ENCODE data around the gene PLCG2.
"Not testable (repeated sequence)": the region's sequence is repeated elsewhere in the genome, so short reads cannot be mapped to it uniquely, and the experiment has no call there.

The PLCG2 gene

GRCh38 chr16:81967358-81967757 is 188.3 kb downstream of the PLCG2 start:
- Histone ChIP-seq H3K9ac (ENCODE audit: low read length) (no peak overlapping the region), H3K36me3 (replicated peaks; ENCODE audit: low read depth, low read length) (no peaks in the 10 kb centered on the region), H3K4me3 (ENCODE audit: low read length) (no peak overlapping the region), H2AFZ (ENCODE audit: low read depth, low read length) (no peak overlapping the region), H3K4me2 (ENCODE audit: low read length) (peak overlapping the region; percentile 17), H3K4me1 (ENCODE audit: low read length) (peaks cover 12% of the 10 kb centered on the region), H3K27ac (ENCODE audit: low read length) (no peak overlapping the region), H3K27me3 (ENCODE audit: low read depth, low read length) (no peaks in the 10 kb centered on the region), H4K20me1 (ENCODE audit: insufficient read depth, low read length) (no peaks in the 10 kb centered on the region), H3K9me3 (ENCODE audit: insufficient read depth, low read length) (no peaks in the 10 kb centered on the region), H3K79me2 (ENCODE audit: low read length) (no peaks in the 10 kb centered on the region)
- no peak for TF ChIP-seq CTCF (IDR thresholded peaks at IDR 0.05; ENCODE audit: low read depth, low read length)
- TF ChIP-seq EZH2phosphoT487 (IDR thresholded peaks at IDR 0.05; ENCODE audit: low read depth) = no peak

GRCh38 chr16:81971853-81972252 is 192.8 kb downstream of the PLCG2 start:
- Histone ChIP-seq H3K9ac (ENCODE audit: low read length) (no peak overlapping the region), H3K4me3 (ENCODE audit: low read length) (no peak overlapping the region), H3K9me3 (ENCODE audit: insufficient read depth, low read length) (no peaks in the 10 kb centered on the region), H3K4me2 (ENCODE audit: low read length) (no peak overlapping the region), H2AFZ (ENCODE audit: low read depth, low read length) (no peak overlapping the region), H3K79me2 (ENCODE audit: low read length) (no peaks in the 10 kb centered on the region), H3K27me3 (ENCODE audit: low read depth, low read length) (no peaks in the 10 kb centered on the region), H3K36me3 (replicated peaks; ENCODE audit: low read depth, low read length) (no peaks in the 10 kb centered on the region), H3K27ac (ENCODE audit: low read length) (no peak overlapping the region), H4K20me1 (ENCODE audit: insufficient read depth, low read length) (no peaks in the 10 kb centered on the region), H3K4me1 (ENCODE audit: low read length) (peaks cover 6% of the 10 kb centered on the region)
- TF ChIP-seq CTCF (IDR thresholded peaks at IDR 0.05; ENCODE audit: low read depth, low read length) = no peak
- TF ChIP-seq EZH2phosphoT487 (IDR thresholded peaks at IDR 0.05; ENCODE audit: low read depth) = no peak

- H3K4me2 ChIP-seq (ENCODE audit: low read length) = no peak overlapping the region
- H3K9ac ChIP-seq (ENCODE audit: low read length) = no peak overlapping the region
- no peaks in the 10 kb centered on the region for H3K27me3 ChIP-seq (ENCODE audit: low read depth, low read length)
- no peaks in the 10 kb centered on the region for H3K36me3 ChIP-seq (replicated peaks; ENCODE audit: low read depth, low read length)
- H3K79me2 ChIP-seq (ENCODE audit: low read length) = no peaks in the 10 kb centered on the region
- H2AFZ ChIP-seq (ENCODE audit: low read depth, low read length) = no peak overlapping the region
- TF ChIP-seq EZH2phosphoT487 (IDR thresholded peaks at IDR 0.05; ENCODE audit: low read depth) (no peak), CTCF (IDR thresholded peaks at IDR 0.05; ENCODE audit: low read depth, low read length) (no peak)
- no peak overlapping the region for H3K4me3 ChIP-seq (ENCODE audit: low read length)
- H3K9me3 ChIP-seq (ENCODE audit: insufficient read depth, low read length) = no peaks in the 10 kb centered on the region
- no peak overlapping the region for H3K27ac ChIP-seq (ENCODE audit: low read length)
- H3K4me1 ChIP-seq (ENCODE audit: low read length) = no peaks in the 10 kb centered on the region
- H4K20me1 ChIP-seq (ENCODE audit: insufficient read depth, low read length) = no peaks in the 10 kb centered on the region
Observed at GRCh38 chr16:81973737-81974136, 194.6 kb downstream of the PLCG2 start.

GRCh38 chr16:81975637-81976036 is 196.5 kb downstream of the PLCG2 start:
- TF ChIP-seq EZH2phosphoT487 (IDR thresholded peaks at IDR 0.05; ENCODE audit: low read depth) (no peak), CTCF (IDR thresholded peaks at IDR 0.05; ENCODE audit: low read depth, low read length) (no peak)
- Histone ChIP-seq H3K9me3 (ENCODE audit: insufficient read depth, low read length) (no peaks in the 10 kb centered on the region), H3K36me3 (replicated peaks; ENCODE audit: low read depth, low read length) (no peaks in the 10 kb centered on the region), H4K20me1 (ENCODE audit: insufficient read depth, low read length) (no peaks in the 10 kb centered on the region), H3K4me3 (ENCODE audit: low read length) (no peak overlapping the region), H3K4me2 (ENCODE audit: low read length) (no peak overlapping the region), H3K4me1 (ENCODE audit: low read length) (no peaks in the 10 kb centered on the region), H3K27me3 (ENCODE audit: low read depth, low read length) (no peaks in the 10 kb centered on the region), H3K9ac (ENCODE audit: low read length) (no peak overlapping the region), H3K27ac (ENCODE audit: low read length) (no peak overlapping the region), H3K79me2 (ENCODE audit: low read length) (no peaks in the 10 kb centered on the region), H2AFZ (ENCODE audit: low read depth, low read length) (no peak overlapping the region)

DNA sequence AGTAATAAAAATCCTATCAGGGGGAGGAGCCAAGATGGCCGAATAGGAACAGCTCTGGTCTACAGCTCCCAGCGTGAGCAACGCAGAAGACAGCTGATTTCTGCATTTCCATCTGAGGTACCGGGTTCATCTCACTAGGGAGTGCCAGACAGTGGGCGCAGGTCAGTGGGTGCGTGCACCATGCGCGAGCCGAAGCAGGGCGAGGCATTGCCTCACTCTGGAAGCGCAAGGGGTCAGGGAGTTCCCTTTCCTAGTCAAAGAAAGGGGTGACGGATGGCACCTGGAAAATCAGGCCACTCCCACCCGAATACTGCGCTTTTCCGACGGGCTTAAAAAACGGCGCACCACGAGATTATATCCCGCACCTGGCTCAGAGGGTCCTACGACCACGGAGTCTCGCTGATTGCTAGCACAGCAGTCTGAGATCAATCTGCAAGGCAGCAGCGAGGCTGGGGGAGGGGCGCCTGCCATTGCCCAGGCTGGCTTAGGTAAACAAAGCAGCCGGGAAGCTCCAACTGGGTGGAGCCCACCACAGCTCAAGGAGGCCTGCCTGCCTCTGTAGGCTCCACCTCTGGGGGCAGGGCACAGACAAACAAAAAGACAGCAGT is 198.3 kb downstream of the PLCG2 start:
- not testable (repeated sequence) for H2AFZ ChIP-seq (ENCODE audit: low read depth, low read length); H3K4me3 ChIP-seq (ENCODE audit: low read length); H3K27ac ChIP-seq (ENCODE audit: low read length); H3K36me3 ChIP-seq (replicated peaks; ENCODE audit: low read depth, low read length); H3K4me1 ChIP-seq (ENCODE audit: low read length); H3K27me3 ChIP-seq (ENCODE audit: low read depth, low read length); H3K4me2 ChIP-seq (ENCODE audit: low read length); H4K20me1 ChIP-seq (ENCODE audit: insufficient read depth, low read length); H3K79me2 ChIP-seq (ENCODE audit: low read length); H3K9me3 ChIP-seq (ENCODE audit: insufficient read depth, low read length); H3K9ac ChIP-seq (ENCODE audit: low read length)

Measured in OCI-LY3 (cell line).